Glomerular endothelial cell (primary cell): ENCODE measurements around the gene RIC8A. TPM values are rescaled to one million over a fixed set of nuclear protein-coding genes. Genes with fewer than 3 reads are reported as not detected.
A peak's percentile ranks its signal among the peaks of the same experiment; 100 is the strongest.
"Not testable (repeated sequence)": the region's sequence is repeated elsewhere in the genome, so short reads cannot be mapped to it uniquely, and the experiment has no call there.

ENCODE experiments used
- DNase-seq: peaks from one replicate; pipeline ENCODE4 v3.0.0-alpha.2; 2011; ENCODE audit warnings: low read depth, low spot score; ENCODE audit errors: extremely low read depth
- total RNA-seq: library from RNA; depleted of rRNA; stranded (reverse); fragments of >200 nt; gene quantifications from 2 replicates; pipeline ENCODE4 v1.2.3, GENCODE V29; 2015

RIC8A gene
- total RNA-seq, 1 donor from 2014 or later: 113 TPM

DNA sequence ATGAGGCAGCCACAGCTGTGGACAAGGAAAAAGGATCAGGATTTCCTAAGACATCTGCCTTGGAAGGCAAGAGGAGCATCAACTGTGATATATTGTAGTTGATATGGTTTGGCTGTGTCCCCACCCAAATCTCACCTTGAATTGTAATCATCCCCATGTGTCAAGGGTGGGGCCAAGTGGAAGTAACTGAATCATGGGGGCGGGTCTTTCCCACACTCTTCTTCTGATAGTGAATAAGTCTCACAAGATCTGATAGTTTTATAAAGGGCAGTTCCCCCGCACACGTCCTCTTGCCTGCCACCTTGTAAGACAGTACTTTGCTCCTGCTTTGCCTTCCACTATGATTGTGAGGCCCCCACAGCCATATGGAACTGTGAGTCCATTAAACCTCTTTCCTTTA, 10.2 kb downstream of the RIC8A start:
- no peak for DNase-seq

DNA sequence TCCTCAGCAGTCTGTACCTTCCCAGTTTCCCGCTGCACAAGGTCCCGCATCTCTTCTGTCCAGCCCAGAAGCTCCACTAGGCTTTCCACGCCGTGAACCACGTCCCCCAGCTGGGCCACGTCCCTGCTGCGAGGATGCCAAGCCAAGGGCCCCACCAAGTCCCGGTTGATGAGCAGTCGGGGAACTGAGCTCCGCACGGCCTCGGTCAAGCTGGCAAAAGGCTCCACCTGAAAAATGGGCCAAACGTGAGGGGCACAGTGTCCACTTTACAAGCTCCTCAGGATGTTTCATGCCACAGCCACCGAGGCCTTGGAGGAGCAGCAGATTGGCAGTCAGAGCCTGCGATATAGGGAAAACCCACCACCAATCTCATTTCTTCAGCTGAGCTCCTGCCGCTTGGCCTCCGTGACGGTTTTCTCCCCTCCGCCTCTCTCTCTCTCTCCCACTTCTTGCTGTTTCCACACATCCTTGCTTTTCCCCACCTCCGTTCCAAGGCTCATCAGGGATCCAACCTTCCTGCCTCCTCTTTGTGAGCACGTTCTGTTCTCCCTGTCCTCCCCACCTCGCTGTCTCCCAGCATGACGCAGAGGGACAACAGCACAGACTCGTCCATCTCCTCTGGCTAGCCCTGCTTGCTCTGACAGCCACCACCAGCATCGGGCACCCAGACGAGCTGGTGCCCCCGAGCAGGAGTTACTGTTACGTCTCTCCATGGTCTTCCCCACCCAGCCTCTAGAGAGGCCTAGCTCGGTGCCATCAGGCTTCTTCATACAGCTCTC, 11.5 kb downstream of the RIC8A start:
- no peak for DNase-seq

DNA sequence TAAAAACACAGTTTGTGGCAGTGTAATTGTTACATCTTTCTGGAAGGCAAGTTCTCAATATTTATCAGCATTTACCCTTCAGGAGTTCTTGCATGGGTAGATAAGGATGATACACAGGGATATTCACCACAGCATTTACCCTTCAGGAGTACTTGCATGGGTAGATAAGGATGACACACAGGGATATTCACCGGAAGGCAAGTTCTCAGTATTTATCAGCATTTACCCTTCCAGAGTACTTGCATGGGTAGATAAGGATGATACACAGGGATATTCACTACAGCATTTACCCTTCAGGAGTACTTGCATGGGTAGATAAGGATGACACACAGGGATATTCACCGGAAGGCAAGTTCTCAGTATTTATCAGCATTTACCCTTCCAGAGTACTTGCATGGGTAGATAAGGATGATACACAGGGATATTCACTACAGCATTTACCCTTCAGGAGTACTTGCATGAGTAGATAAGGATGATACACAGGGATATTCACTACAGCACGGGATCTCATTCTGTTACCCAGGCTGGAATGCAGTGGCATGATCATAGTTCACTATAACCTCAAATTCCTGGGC, 13.2 kb downstream of the RIC8A start:
- DNase-seq: not testable (repeated sequence)

DNA sequence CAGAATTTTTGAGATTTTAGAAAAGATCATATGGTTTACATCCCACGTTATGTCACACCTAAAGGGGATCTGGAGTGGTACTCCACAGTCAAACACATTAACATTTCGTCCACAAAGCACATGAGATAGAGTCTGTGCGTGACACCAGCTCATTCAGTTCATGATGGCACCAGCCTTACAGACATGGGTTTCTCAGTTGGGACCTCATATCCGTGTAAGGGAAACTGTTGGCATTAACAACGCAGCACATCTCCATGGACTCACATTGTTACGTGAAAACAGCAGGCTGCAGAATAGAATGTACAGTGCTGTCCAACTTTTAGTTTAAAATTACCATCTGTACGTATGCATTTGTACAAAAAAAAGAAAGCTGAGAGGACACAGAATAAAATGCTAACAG, 14.0 kb downstream of the RIC8A start:
- no peak for DNase-seq

DNA sequence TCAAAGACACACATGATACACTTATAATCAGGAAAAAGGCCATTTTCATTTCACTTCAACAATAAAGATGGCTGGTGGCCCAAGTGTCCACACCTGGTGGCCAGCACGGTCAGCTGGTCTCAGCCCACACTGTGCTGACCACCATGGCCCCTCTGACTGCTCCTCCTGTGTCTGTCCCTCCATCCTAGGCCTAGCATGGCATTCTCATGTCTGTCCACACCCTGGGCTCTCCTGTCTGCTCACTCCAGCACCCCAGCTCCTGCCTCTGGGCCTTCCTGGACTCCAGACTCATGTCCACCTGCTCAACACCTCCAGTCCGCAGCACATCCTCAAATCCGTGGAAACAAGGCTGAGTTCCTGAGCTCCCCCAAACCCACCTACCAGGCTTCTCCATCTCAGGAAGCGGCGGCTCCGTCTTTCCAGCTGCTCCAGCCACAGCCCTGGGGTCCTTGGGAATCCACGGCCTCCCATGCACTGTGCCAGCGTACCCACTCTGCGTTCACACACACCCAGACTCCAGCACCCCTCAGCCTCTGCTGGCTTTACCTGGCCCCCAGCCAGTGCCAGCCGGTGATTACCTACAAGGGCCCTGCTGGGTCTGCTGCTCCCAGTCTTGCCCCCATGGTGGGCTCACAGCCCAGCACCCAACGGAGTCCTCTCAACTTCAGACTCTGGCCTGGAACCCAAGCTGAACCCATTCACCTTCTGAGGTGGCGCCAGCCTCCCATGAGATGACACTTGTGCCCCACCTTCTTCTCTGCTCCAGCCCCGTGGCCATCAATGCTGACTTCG, 14.7 kb downstream of the RIC8A start:
- no peak for DNase-seq

GRCh38 chr11:223026-223789, 15.7 kb downstream of the RIC8A start:
- DNase-seq: no peak

DNA sequence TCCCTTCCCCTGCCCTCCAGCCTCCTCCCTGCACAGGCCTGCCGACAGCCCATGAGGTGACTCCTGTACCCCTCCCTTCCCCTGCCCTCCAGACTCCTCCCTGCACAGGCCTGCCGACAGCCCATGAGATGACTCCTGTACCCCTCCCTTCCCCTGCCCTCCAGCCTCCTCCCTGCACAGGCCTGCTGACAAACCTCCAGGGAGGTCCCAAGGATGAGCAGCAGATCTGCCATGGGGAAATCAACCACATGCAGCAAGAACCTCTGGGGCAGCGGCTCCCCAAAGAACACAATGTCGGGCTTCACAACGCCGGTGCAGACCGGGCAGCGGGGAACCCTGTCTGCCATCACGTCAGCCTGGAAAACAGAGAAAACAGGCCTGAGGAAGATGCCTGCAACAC, 16.4 kb downstream of the RIC8A start:
- no peak for DNase-seq

DNA sequence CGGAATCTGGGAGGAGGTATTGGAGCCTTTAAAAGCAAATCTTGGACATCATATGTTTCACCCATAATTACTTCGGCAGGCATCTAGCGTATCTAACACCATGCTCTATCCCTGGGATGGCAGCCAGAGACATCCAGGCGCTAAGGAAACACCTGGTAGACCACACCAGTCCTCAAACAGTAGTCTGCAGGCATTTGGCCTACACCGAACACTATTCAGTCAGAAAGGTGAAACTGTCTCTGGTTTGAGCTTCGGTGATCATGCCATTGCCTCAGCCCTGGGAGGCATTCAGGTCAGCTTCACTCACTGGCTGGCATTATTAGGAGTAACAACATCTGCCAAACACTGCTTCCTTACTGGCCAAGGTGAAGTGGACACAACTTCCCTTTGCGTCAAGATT, 16.9 kb downstream of the RIC8A start:
- no peak for DNase-seq

DNA sequence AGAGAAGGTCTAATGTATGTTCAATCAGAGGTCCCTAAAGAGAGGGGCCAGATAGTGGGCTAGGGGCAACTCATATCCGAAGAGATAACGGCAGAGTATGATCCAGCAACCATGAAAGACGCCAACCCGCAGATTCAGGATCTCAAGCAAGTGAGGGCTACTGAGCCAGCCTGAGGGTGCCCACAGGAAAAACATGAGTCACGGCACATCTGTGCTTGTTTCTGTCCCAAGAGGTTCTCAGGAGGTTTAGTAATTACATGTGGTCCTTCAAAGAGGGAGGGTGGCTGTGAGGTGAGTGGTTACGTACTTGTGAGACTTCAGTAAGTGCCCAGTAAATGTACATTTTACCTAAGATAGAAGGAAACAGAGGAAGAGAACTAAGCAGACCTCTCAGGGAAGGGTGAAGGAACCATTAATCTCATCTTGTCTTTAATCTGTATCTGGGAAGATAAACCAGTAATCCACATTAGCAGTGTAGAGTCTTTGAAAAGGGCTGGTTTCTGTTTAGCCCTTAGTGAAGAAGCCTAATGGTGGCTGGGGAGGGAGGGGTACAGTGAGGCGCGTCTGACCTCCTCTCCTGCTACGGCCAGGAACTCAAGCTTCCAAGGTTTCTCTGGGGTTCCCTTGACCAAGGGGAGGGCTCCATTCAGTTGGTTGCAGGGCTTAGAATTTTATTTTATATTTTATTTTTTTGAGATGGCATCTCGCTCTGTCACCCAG, 18.4 kb downstream of the RIC8A start:
- DNase-seq: no peak

DNA sequence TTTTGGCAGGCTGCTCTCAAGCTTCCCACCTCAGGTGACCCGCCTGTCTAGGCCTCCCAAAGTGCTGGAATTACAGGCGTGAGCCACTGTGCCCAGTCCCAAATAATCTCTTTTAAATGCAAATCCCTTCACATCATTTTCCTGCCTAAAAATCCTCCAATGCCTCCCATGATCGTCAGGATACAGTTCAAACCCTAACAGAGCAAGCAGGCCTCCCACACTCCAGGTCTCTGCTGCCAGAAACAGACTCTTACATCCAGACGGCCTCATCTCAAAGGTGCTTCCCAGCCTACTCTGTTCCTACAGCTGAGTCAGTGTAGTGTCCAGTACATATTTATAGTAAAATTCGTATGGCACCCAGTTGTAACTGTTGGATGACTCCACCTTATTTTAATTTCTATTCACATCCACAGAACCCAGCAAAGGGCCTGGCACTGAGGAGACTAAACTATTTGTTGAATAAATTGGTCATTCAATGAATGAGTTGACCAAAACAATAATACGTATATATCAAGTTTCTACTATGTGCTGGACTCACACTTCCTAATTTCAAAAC, 20.4 kb downstream of the RIC8A start:
- DNase-seq: no peak

GRCh38 chr11:230431-230830, 22.9 kb downstream of the RIC8A start:
- no peak for DNase-seq

GRCh38 chr11:232783-233565, 25.5 kb downstream of the RIC8A start:
- DNase-seq: no peak

DNA sequence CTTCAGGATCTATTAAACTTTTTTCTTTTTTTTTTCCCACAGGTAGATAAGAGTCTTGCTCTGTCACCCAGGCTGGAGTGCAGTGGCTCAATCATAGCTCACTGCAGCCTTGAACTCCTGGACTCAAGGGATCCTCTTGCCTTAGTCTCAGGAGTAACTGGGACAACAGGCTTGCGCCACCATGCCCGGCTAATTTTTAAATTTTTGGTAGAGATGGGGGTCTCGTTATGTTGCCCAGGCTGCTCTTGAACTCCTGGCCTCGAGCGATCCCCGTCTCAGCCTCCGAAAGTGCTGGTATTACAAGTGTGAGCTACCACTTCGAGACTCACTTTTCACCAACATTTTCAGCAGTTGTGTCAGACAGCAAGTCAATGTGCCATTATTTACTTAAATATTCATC, 27.7 kb downstream of the RIC8A start:
- DNase-seq: no peak

DNA sequence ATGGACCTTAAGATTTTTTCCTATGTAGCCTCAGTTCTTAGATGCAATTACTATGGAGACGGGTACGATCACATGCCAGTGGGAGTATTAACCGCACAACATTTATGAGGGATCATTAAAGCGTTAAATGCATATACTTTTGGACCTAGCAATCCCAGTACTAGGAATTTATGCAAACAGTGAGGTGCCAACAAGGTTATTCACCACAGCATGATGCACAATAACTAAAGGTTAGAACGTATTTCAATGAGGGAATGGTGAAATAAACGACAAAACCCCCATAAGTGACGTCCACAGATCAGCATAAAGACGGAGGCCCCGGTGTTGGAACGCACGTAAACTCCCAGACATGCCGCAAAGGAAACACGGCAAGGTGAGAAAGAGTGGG, 28.1 kb downstream of the RIC8A start:
- no peak for DNase-seq

DNA sequence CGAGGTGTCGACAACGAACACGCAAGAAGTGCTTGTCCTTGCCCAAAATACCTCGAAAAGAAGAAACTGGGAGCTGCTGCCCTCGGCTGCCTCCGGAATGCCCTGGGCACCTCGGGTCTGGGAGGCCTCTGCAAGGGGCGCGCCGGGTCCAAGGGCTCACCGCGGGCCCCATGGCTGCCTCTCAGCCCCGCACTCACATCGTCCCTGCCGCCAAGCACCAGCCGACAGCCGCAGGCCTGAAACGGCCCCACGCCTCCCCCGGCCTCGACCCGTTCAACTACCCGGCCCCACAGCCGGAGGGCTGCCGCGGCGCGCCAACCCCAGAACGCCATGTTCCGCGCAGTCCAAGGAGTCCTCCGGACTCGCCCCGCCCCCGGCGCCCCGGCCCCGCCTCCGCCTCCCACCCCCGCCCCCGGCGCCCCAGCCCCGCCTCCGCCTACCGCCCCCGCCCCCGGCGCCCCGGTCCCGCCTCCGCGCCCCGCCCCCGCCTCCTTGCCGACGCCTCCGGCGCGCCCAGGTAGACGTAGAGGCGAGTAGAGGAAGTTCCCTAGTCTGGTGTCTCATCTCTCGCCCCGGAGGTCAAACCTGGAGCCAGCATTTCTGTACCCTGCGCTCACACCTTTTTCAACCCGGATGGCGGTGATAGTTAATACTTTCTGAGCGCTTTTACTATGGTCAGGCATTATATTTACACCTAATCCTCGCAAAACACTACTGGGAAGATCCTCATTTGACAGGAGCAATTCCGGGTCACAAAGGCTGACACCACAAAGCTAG, 28.7 kb downstream of the RIC8A start, which contains the start of gene SIRT3:
Gene SIRT3 (minus strand): TSS at position 346 of the 777 bp plus-strand sequence. CDS start 14 bp downstream, at position 332.
- no peak for DNase-seq

DNA sequence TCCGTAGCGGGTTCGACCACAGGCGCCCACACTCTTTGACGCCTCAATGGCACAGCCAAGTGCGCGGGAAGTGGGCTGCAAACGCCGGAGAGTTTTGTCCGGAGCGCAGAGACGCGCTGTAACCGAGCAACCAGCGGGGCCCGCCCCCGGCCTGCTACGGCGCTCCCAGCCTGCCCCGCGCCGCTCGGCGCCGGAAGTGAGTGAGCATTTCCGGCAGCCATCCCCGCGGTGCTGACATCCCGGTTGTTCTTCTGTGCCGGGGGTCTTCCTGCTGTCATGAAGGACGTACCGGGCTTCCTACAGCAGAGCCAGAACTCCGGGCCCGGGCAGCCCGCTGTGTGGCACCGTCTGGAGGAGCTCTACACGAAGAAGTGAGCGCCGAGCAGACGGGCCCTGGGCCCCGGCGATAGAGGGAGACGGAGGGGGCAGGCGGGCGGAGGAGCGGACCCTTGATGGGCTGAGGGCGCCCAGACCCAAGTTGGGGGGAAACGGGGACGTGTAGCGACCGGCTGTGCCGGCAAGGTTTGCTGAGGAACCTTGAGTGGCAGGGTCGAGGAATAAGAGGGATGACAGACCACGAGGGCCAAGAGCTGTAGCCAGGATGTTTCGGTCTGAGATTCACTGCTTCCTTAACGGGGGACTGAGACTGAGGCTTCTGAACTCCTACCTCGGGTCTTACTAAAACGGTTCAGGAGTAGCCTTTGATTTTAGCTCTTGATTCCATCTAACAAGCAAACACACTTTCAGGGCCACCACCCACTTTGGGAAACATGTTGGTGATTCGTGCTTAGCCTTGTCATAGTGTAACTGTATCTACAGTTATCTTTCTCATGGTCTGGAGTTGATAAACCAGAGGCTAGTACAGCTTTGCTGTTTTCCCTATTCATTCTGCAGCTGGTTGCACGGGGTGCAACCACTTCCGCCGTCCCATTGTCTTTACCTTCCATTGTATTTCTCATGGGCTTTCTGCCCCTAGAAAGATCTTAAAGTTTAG, 29.6 kb downstream of the RIC8A start, which contains the start of gene PSMD13:
Gene PSMD13 (plus strand): TSS at position 203 of the 994 bp plus-strand sequence. CDS start 74 bp downstream, at position 277.
- DNase-seq: peak; percentile 33

DNA sequence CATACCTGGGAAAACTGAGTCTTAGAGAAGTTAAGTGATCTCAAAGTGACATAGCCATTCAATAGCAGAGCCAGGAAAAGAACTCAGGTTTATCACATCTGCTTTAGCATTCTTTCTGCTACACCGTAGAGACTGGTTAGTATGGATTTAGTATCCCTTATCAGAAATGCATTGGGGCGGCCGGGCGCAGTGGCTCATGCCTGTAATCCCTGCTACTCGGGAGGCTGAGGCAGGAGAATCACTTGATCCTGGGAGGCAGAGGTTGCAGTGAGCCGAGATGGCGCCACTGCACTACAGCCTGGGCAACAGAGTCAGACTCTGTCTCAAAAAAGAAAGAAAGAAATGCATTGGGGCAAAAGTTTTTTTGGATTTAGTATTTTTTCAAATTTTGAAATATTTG, 30.8 kb downstream of the RIC8A start:
- not testable (repeated sequence) for DNase-seq
